ENCODE data around the gene FOXD2.
"Not testable (repeated sequence)": the region's sequence is repeated elsewhere in the genome, so short reads cannot be mapped to it uniquely, and the experiment has no call there.

Gene FOXD2

DNA sequence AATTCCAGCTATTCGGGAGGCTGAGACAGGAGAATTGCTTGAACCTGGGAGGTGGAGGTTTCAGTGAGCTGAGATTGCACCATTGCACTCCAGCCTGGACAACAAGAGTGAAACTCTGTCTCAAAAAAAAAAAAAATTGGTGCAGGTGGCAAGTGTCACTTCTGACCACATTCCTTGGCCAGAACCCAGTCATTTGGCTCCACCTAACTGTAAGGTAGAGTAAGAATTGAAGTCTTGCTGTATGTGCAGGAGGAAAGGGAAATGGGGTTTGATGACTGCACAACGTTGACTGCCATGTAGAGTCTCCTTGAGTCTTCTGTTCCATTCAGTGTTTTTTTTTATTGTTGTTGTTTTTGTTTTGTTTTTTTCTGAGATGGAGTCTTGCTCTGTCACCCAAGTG is 16.1 kb downstream of the FOXD2 start:
- H3K9me3 ChIP-seq (ENCODE audit: control insufficient read depth in 1 of 2, low read length in 2 of 2); H3K27ac ChIP-seq (ENCODE audit: low read length); H3K4me1 ChIP-seq (ENCODE audit: control insufficient read depth in 1 of 2, insufficient read depth in 2 of 2, low read length in 2 of 2); H3K36me3 ChIP-seq (ENCODE audit: control insufficient read depth in 1 of 2, insufficient read depth in 2 of 2, low read length in 2 of 2); H3K4me3 ChIP-seq (ENCODE audit: low read depth in 1 of 2, low read length in 2 of 2): not testable (repeated sequence)
- H3K27me3 ChIP-seq (ENCODE audit: low read depth, low read length), result peaks cover 24% of the 10 kb centered on the region

DNA sequence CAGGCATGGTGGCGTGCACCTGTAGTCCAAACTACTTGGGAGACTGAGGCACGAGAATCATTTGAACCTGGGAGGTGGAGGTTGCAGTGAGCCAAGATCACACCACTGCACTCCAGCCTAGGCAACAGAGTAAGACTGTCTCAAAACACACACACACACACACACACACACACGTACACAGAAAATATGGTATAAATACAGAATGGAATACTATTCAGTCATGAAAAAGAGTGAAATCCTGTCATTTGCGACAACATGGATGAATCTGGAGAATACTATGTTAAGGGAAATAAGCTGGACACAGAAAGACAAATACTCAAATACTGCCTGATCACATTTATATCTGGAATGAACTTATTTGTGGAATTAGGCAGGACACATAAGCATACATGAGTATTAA is 18.4 kb downstream of the FOXD2 start:
- H3K27me3 ChIP-seq (ENCODE audit: low read depth, low read length), result peaks cover 15% of the 10 kb centered on the region
- no peak overlapping the region for H3K27ac ChIP-seq (ENCODE audit: low read length)
- H3K4me3 ChIP-seq (ENCODE audit: low read depth in 1 of 2, low read length in 2 of 2), result no peak overlapping the region
- H3K4me1 ChIP-seq (ENCODE audit: control insufficient read depth in 1 of 2, insufficient read depth in 2 of 2, low read length in 2 of 2), result no peaks in the 10 kb centered on the region
- no peaks in the 10 kb centered on the region for H3K36me3 ChIP-seq (ENCODE audit: control insufficient read depth in 1 of 2, insufficient read depth in 2 of 2, low read length in 2 of 2)
- H3K9me3 ChIP-seq (ENCODE audit: control insufficient read depth in 1 of 2, low read length in 2 of 2), result no peaks in the 10 kb centered on the region

DNA sequence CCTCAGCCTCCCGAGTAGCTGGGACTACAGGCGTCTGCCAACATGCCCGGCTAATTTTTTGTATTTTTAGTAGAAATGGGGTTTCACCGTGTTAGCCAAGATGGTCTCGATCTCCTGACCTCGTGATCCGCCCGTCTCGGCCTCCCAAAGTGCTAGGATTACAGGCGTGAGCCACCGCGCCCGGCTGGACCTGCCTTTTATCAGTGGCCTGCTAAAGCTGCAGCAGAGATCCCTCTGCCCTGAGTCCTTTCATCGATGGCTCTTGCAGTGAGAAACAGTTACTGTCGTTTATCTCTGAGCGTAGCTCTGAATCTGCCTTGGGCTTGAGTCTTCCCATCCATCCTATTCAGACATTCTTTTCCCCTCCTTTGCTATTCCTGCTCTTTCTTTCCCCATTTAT is 19.7 kb downstream of the FOXD2 start:
- H3K4me3 ChIP-seq (ENCODE audit: low read depth in 1 of 2, low read length in 2 of 2); H3K36me3 ChIP-seq (ENCODE audit: control insufficient read depth in 1 of 2, insufficient read depth in 2 of 2, low read length in 2 of 2); H3K27ac ChIP-seq (ENCODE audit: low read length); H3K9me3 ChIP-seq (ENCODE audit: control insufficient read depth in 1 of 2, low read length in 2 of 2); H3K4me1 ChIP-seq (ENCODE audit: control insufficient read depth in 1 of 2, insufficient read depth in 2 of 2, low read length in 2 of 2): not testable (repeated sequence)
- H3K27me3 ChIP-seq (ENCODE audit: low read depth, low read length), result peaks cover 17% of the 10 kb centered on the region

DNA sequence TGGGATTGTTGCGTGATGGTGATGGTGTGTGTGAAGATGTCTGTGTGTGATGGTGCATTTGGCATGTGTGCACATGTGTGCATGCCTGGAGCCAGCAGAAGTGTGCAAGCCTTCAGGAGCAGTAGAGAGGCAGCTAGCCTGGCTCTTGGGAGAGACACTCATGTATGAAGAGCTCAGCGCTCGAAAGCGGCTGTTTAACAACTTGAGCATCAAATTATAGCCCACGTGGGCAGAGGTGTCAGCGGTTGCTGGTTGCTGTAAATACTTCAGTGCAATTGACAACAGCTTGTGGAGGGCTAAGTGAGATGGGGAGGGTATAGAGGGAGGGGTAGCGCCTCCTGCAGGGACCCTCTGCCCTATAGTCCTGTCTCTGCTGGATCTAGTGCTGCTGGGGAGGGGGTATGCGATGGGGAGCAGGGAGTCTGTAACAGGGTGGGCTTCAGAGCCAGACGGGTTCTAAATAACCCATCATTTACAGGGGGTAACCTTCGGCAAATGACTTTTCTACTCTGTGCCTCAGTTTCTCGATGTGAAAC is 21.5 kb downstream of the FOXD2 start:
- H3K27me3 ChIP-seq (ENCODE audit: low read depth, low read length), result peaks cover 17% of the 10 kb centered on the region

DNA sequence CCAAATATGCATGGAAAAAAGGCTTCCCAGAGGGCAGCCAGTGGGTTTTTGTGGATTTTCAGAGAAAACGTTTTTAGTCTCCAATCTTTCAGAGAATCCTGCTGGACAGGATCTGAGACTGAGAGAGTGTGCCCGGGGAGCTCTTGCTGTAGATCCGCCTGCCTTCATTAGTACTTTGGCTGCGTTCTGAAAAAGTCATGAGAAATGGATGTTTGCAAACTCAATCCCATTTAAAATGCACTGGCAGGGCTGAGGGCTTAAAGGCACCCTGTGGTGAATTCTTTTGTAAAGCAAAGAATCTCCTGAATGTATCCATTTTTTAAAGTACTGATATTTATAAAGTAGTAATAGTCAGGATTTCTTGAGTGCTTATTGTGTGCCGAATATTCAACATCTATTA is 22.2 kb downstream of the FOXD2 start:
- Histone ChIP-seq H3K36me3 (ENCODE audit: control insufficient read depth in 1 of 2, insufficient read depth in 2 of 2, low read length in 2 of 2) (no peaks in the 10 kb centered on the region), H3K9me3 (ENCODE audit: control insufficient read depth in 1 of 2, low read length in 2 of 2) (no peaks in the 10 kb centered on the region), H3K27me3 (ENCODE audit: low read depth, low read length) (peaks cover 17% of the 10 kb centered on the region), H3K27ac (ENCODE audit: low read length) (no peak overlapping the region), H3K4me3 (ENCODE audit: low read depth in 1 of 2, low read length in 2 of 2) (no peak overlapping the region), H3K4me1 (ENCODE audit: control insufficient read depth in 1 of 2, insufficient read depth in 2 of 2, low read length in 2 of 2) (no peaks in the 10 kb centered on the region)

More for the DNA sequence above, 21.5 kb downstream of the FOXD2 start:
- Histone ChIP-seq H3K9me3 (ENCODE audit: control insufficient read depth in 1 of 2, low read length in 2 of 2) (no peaks in the 10 kb centered on the region), H3K27ac (ENCODE audit: low read length) (no peak overlapping the region), H3K4me1 (ENCODE audit: control insufficient read depth in 1 of 2, insufficient read depth in 2 of 2, low read length in 2 of 2) (no peaks in the 10 kb centered on the region), H3K36me3 (ENCODE audit: control insufficient read depth in 1 of 2, insufficient read depth in 2 of 2, low read length in 2 of 2) (no peaks in the 10 kb centered on the region), H3K4me3 (ENCODE audit: low read depth in 1 of 2, low read length in 2 of 2) (no peak overlapping the region)

DNA sequence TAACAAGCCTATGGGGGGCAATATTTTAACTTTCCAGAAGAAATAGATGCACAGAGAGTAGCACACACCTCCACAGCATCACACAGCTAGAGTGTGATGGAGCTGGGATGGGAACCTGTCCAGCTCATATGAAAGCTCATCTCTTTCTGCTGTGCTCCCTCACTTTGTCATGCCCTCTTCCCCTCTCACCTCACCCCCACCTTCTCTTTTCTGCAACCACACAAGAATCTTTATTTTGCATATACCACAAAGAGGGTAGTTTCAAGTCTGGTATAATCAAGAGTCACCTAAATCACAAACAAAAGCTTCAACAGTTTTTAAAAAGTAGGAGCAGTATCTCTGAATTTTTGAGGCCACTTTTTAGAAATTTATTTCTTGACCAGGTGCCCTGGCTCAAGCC is 22.6 kb downstream of the FOXD2 start:
- Histone ChIP-seq H3K27ac (ENCODE audit: low read length) (no peak overlapping the region), H3K27me3 (ENCODE audit: low read depth, low read length) (peaks cover 17% of the 10 kb centered on the region), H3K9me3 (ENCODE audit: control insufficient read depth in 1 of 2, low read length in 2 of 2) (no peaks in the 10 kb centered on the region), H3K4me3 (ENCODE audit: low read depth in 1 of 2, low read length in 2 of 2) (no peak overlapping the region), H3K36me3 (ENCODE audit: control insufficient read depth in 1 of 2, insufficient read depth in 2 of 2, low read length in 2 of 2) (no peaks in the 10 kb centered on the region), H3K4me1 (ENCODE audit: control insufficient read depth in 1 of 2, insufficient read depth in 2 of 2, low read length in 2 of 2) (no peaks in the 10 kb centered on the region)

DNA sequence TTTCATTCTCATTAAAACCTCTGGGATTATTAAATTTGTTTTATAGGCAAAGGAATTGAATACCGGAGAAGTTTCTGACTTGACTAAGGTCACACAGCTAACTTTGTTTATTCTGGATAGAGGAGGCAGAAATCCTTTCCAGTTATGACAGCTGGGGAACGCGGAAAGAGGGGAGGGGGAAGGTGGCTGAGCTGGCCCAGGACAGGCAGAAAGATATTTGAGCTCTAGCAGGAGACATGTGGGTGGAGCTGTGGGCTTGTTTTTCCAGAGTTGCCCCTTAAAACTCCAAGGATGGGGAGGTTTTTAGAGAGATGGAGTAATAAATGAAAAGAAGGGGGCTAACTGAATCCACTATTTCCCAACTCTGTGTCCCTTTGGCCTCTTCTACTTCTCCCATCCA is 27.8 kb downstream of the FOXD2 start:
- H3K27ac ChIP-seq (ENCODE audit: low read length), result no peak overlapping the region
- H3K27me3 ChIP-seq (ENCODE audit: low read depth, low read length), result peaks cover 13% of the 10 kb centered on the region
- H3K9me3 ChIP-seq (ENCODE audit: control insufficient read depth in 1 of 2, low read length in 2 of 2), result no peaks in the 10 kb centered on the region
- no peaks in the 10 kb centered on the region for H3K36me3 ChIP-seq (ENCODE audit: control insufficient read depth in 1 of 2, insufficient read depth in 2 of 2, low read length in 2 of 2)
- H3K4me3 ChIP-seq (ENCODE audit: low read depth in 1 of 2, low read length in 2 of 2), result no peak overlapping the region
- H3K4me1 ChIP-seq (ENCODE audit: control insufficient read depth in 1 of 2, insufficient read depth in 2 of 2, low read length in 2 of 2), result no peaks in the 10 kb centered on the region

DNA sequence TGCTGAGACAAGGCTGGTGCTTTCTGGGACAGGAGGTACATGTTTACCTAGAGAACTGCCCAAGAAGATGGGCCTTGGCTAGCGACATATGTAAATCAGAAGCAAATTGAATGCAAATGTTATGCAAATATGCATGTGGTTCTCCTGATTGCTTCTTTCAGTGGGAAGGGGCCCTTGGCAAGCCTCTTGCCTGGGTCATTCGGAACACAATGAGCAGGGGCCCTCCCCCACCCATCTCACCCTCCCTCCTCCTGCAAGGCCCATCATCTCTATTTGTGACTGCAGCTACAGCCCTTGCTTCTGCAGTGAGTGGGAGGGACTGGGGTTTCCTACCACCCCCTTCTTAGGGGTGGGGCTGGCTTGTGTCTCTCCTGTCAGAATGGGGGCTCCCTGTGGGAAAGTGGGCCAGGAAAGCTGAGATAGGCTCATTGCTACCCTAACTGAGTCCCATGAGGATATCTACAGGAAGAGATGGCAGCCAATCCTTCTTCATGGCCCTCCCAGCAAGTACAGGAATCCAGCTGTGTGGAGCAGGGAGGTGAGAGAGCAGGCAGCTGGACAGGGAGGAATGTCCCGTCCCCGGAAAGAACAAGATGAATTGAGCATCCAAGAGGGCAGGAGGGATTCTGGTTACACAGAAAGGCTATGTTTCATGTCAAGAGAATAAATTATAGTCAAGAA is 31.0 kb downstream of the FOXD2 start:
- H3K36me3 ChIP-seq (ENCODE audit: control insufficient read depth in 1 of 2, insufficient read depth in 2 of 2, low read length in 2 of 2), result no peaks in the 10 kb centered on the region
- no peaks in the 10 kb centered on the region for H3K9me3 ChIP-seq (ENCODE audit: control insufficient read depth in 1 of 2, low read length in 2 of 2)
- H3K27me3 ChIP-seq (ENCODE audit: low read depth, low read length), result no peaks in the 10 kb centered on the region
- H3K4me1 ChIP-seq (ENCODE audit: control insufficient read depth in 1 of 2, insufficient read depth in 2 of 2, low read length in 2 of 2), result no peaks in the 10 kb centered on the region
- no peak overlapping the region for H3K27ac ChIP-seq (ENCODE audit: low read length)
- no peak overlapping the region for H3K4me3 ChIP-seq (ENCODE audit: low read depth in 1 of 2, low read length in 2 of 2)

DNA sequence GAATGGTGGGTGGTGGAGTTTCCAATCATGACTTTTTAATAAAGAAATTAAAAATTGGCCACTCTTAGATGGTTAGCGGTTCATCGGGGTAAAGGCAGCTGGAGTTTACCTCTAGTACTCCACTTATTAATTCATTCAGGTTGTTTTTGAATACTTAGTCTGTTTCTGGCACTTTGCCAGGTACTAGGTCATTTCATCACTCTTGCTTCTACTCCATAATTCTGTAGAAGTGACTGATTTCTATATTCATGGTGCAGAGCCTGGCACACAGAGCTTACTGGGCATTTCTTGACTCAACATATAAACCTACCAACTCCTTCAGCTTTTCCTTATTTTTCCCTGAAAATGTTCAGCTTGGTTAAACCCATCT is 31.5 kb downstream of the FOXD2 start:
- H3K9me3 ChIP-seq (ENCODE audit: control insufficient read depth in 1 of 2, low read length in 2 of 2), result no peaks in the 10 kb centered on the region
- H3K4me1 ChIP-seq (ENCODE audit: control insufficient read depth in 1 of 2, insufficient read depth in 2 of 2, low read length in 2 of 2), result no peaks in the 10 kb centered on the region
- no peaks in the 10 kb centered on the region for H3K27me3 ChIP-seq (ENCODE audit: low read depth, low read length)
- no peak overlapping the region for H3K27ac ChIP-seq (ENCODE audit: low read length)
- H3K36me3 ChIP-seq (ENCODE audit: control insufficient read depth in 1 of 2, insufficient read depth in 2 of 2, low read length in 2 of 2), result no peaks in the 10 kb centered on the region
- H3K4me3 ChIP-seq (ENCODE audit: low read depth in 1 of 2, low read length in 2 of 2), result no peak overlapping the region

DNA sequence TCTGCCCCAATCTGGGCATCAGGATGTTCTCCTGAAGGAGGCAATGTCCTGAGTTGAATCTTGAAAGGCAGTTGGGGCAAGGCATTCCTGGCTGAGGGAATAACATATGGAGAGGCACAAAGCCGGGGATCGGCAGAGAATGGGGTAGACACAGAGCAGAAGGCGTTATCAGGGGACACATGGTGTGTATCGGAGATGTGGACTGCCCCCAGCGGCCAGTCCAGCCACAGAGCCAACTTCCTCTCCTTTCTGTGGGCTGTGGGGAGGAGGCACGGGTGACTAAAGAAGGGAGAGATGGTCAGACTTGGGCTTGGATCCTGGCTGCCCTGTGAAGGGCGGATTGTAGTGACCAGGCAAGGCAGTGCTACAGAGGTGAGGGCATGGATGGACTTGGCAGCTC is 32.1 kb downstream of the FOXD2 start:
- Histone ChIP-seq H3K27me3 (ENCODE audit: low read depth, low read length) (no peaks in the 10 kb centered on the region), H3K9me3 (ENCODE audit: control insufficient read depth in 1 of 2, low read length in 2 of 2) (no peaks in the 10 kb centered on the region), H3K4me3 (ENCODE audit: low read depth in 1 of 2, low read length in 2 of 2) (no peak overlapping the region), H3K4me1 (ENCODE audit: control insufficient read depth in 1 of 2, insufficient read depth in 2 of 2, low read length in 2 of 2) (no peaks in the 10 kb centered on the region), H3K36me3 (ENCODE audit: control insufficient read depth in 1 of 2, insufficient read depth in 2 of 2, low read length in 2 of 2) (no peaks in the 10 kb centered on the region), H3K27ac (ENCODE audit: low read length) (no peak overlapping the region)

DNA sequence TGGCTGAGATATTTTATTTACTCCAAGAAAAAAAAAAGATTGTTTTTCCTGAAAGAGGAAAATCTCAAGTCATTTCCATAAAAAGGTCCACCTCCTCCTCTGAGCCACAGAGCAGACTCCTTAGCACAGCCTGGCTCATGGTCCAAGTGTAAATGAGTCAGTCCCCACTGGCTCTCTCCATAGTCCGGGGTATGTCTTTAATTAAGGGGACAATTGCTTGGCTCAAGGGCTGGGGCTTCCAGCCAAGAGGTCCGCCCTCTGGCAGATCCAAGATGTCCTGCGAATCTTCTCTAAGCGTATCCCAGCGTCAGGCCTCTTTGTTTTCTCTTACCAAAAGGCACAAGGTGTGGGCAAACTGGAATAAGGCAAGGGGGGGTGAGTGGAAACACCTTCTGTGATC is 33.3 kb downstream of the FOXD2 start:
- Histone ChIP-seq H3K27ac (ENCODE audit: low read length) (no peak overlapping the region), H3K4me3 (ENCODE audit: low read depth in 1 of 2, low read length in 2 of 2) (no peak overlapping the region), H3K9me3 (ENCODE audit: control insufficient read depth in 1 of 2, low read length in 2 of 2) (no peaks in the 10 kb centered on the region), H3K4me1 (ENCODE audit: control insufficient read depth in 1 of 2, insufficient read depth in 2 of 2, low read length in 2 of 2) (no peaks in the 10 kb centered on the region), H3K27me3 (ENCODE audit: low read depth, low read length) (no peaks in the 10 kb centered on the region), H3K36me3 (ENCODE audit: control insufficient read depth in 1 of 2, insufficient read depth in 2 of 2, low read length in 2 of 2) (no peaks in the 10 kb centered on the region)
